PC-3 (cell line): ENCODE data around the gene CAMTA1. TPM values are rescaled to one million over a fixed set of nuclear protein-coding genes. Genes with fewer than 3 reads are reported as not detected.

Experiments used
- ATAC-seq: fragments of 200-7000 bp; cut with Tn5 transposase; 2 replicates; pipeline ENCODE4 v1.9.1; 2020; ENCODE audit warnings: mild to moderate bottlenecking, moderate library complexity
- BruUV-seq: library from RNA; stranded (reverse); fragments of 400-500 nt; replicated peaks from 2 replicates; lab custom pipeline; 2021; lab: Mats Ljungman, UMichigan
- CTCF ChIA-PET: fragments of 300-600 bp; sonication (Branson Sonifier 250); formaldehyde crosslinking; loops from one replicate; lab custom pipeline; 2022; ENCODE audit warnings: antibody characterized with exemption; lab: Charles Lee
- POLR2A ChIA-PET: fragments of 300-600 bp; sonication (Branson Sonifier 250); formaldehyde crosslinking; loops from one replicate; lab custom pipeline; 2022; ENCODE audit warnings: antibody characterized with exemption; ENCODE audit not compliant: unreplicated experiment; lab: Charles Lee
- DNase-seq: peaks from one replicate; pipeline ENCODE4 v3.0.0-alpha.2; 2015
- H2AFZ ChIP-seq: fragments of 300-600 bp; sonication (generic); 2 replicates; pipeline ENCODE4 v1.6.0; 2016; ENCODE audit warnings: antibody characterized with exemption, low read length
- H3F3A ChIP-seq: fragments of 300-600 bp; sonication (generic); one replicate; pipeline ENCODE4 v1.6.0; 2017; ENCODE audit warnings: antibody characterized with exemption, low read length, control low read depth, mild to moderate bottlenecking; ENCODE audit not compliant: unreplicated experiment
- H3K27ac ChIP-seq: fragments of 300-600 bp; sonication (generic); 2 replicates; pipeline ENCODE4 v1.5.1; 2016; ENCODE audit warnings: mild to moderate bottlenecking, low read length
- H3K27me3 ChIP-seq: fragments of 300-600 bp; sonication (generic); 2 replicates; pipeline ENCODE4 v1.6.1; 2016; ENCODE audit warnings: low read length, mixed read lengths
- H3K36me3 ChIP-seq: fragments of 300-600 bp; sonication (generic); 2 replicates; pipeline ENCODE4 v1.6.1; 2016; ENCODE audit warnings: low read depth, mixed run types, low read length, mixed read lengths
- H3K4me1 ChIP-seq: fragments of 300-600 bp; sonication (generic); 2 replicates; pipeline ENCODE4 v1.5.1; 2016; ENCODE audit warnings: low read length; ENCODE audit not compliant: insufficient read depth
- H3K4me2 ChIP-seq: fragments of 300-600 bp; sonication (generic); 2 replicates; pipeline ENCODE4 v1.6.0; 2016; ENCODE audit warnings: low read length
- H3K4me3 ChIP-seq: fragments of 300-600 bp; sonication (generic); 2 replicates; pipeline ENCODE4 v1.5.1; 2016; ENCODE audit warnings: mild to moderate bottlenecking, low read length, mixed read lengths
- H3K79me2 ChIP-seq: fragments of 300-600 bp; sonication (generic); 2 replicates; pipeline ENCODE4 v1.6.1; 2017; ENCODE audit warnings: low read length, mixed read lengths
- H3K9ac ChIP-seq: fragments of 300-600 bp; sonication (generic); 2 replicates; pipeline ENCODE4 v1.6.0; 2016; ENCODE audit warnings: mild to moderate bottlenecking, low read length
- H3K9me2 ChIP-seq: fragments of 300-600 bp; sonication (generic); replicated peaks from 2 replicates; pipeline ENCODE4 v1.6.1; 2016; ENCODE audit warnings: mixed run types, low read length, mixed read lengths
- H3K9me3 ChIP-seq: fragments of 300-600 bp; sonication (generic); 2 replicates; pipeline ENCODE4 v1.6.1; 2016; ENCODE audit warnings: low read length, mixed read lengths
- H4K20me1 ChIP-seq: fragments of 300-600 bp; sonication (generic); 2 replicates; pipeline ENCODE4 v1.6.1; 2016; ENCODE audit warnings: low read length, mixed read lengths
- EZH2 ChIP-seq: fragments of 300-600 bp; sonication (generic); IDR thresholded peaks from one replicate; pipeline ENCODE4 v1.6.1; 2017; ENCODE audit warnings: antibody characterized with exemption, mild to moderate bottlenecking, low read length; ENCODE audit not compliant: unreplicated experiment
- EZH2phosphoT487 ChIP-seq: fragments of 300-600 bp; sonication (generic); IDR thresholded peaks from 2 replicates; pipeline ENCODE4 v1.6.1; 2018; ENCODE audit warnings: mild to moderate bottlenecking, antibody characterized with exemption, low read length, borderline replicate concordance
- intact Hi-C: fragments of 100-400 bp; cut with micrococcal nuclease; formaldehyde crosslinking; loops from 2 replicates; pipeline ENCODE4 v1.9.0; 2023
- total RNA-seq: library from RNA; depleted of rRNA; stranded (reverse); fragments of >200 nt; gene quantifications from 2 replicates; pipeline ENCODE4 v1.2.3, GENCODE V29; 2014
- TF ChIP-seq, protein P1 (sequence below): fragments of 300-600 bp; sonication (generic); conservative IDR thresholded peaks from 2 replicates; pipeline ENCODE4 v1.5.1; 2017; ENCODE audit warnings: antibody characterized with exemption, low read depth, mild to moderate bottlenecking, low read length

The CAMTA1 gene
- total RNA-seq, 1 experiment from 2014 or later = 40.8 TPM

DNA sequence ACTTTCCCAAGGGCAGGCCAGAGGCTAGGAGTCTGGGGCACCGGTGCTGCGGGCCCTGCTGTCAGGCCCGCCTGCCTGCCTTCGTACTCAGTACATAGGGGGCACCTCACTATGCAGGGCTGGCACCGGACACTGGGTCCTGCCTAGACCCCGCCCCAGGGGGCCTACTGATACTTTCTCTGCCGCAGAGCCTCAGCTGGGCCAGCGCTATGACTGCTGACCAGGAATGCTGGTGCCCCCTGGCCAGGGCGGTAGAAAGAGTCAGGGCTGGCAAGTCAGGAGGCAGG is 857.1 kb downstream of the CAMTA1 start:
- H3K27ac ChIP-seq = no peak overlapping the region
- peaks cover 28% of the 10 kb centered on the region for H3K27me3 ChIP-seq
- no peak overlapping the region for H3K4me3 ChIP-seq
- H3K4me1 ChIP-seq = no peaks in the 10 kb centered on the region
- H3K9me3 ChIP-seq = no peaks in the 10 kb centered on the region
- H2AFZ ChIP-seq = no peak overlapping the region
- TF ChIP-seq EZH2 = no peak
- no peak for TF ChIP-seq EZH2phosphoT487
- TF ChIP-seq, protein P1, sequence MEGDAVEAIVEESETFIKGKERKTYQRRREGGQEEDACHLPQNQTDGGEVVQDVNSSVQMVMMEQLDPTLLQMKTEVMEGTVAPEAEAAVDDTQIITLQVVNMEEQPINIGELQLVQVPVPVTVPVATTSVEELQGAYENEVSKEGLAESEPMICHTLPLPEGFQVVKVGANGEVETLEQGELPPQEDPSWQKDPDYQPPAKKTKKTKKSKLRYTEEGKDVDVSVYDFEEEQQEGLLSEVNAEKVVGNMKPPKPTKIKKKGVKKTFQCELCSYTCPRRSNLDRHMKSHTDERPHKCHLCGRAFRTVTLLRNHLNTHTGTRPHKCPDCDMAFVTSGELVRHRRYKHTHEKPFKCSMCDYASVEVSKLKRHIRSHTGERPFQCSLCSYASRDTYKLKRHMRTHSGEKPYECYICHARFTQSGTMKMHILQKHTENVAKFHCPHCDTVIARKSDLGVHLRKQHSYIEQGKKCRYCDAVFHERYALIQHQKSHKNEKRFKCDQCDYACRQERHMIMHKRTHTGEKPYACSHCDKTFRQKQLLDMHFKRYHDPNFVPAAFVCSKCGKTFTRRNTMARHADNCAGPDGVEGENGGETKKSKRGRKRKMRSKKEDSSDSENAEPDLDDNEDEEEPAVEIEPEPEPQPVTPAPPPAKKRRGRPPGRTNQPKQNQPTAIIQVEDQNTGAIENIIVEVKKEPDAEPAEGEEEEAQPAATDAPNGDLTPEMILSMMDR = no peak
- CTCF ChIA-PET = no interaction called here
- no peaks in the 10 kb centered on the region for H4K20me1 ChIP-seq
- no peaks in the 10 kb centered on the region for H3K9me2 ChIP-seq
- H3F3A ChIP-seq = no peaks in the 10 kb centered on the region
- DNase-seq (no peak), ATAC-seq (no peak)
- H3K9ac ChIP-seq = no peak overlapping the region
- no peaks in the 10 kb centered on the region for H3K36me3 ChIP-seq
- POLR2A ChIA-PET = no interaction called here
- H3K4me2 ChIP-seq = no peak overlapping the region
- intact Hi-C loops = loop anchor here (10.0 kb wide), 1 partner anchor 918 kb away; no protein-coding TSS in a partner anchor
- H3K79me2 ChIP-seq = no peaks in the 10 kb centered on the region
- no TSS peak for BruUV-seq

DNA sequence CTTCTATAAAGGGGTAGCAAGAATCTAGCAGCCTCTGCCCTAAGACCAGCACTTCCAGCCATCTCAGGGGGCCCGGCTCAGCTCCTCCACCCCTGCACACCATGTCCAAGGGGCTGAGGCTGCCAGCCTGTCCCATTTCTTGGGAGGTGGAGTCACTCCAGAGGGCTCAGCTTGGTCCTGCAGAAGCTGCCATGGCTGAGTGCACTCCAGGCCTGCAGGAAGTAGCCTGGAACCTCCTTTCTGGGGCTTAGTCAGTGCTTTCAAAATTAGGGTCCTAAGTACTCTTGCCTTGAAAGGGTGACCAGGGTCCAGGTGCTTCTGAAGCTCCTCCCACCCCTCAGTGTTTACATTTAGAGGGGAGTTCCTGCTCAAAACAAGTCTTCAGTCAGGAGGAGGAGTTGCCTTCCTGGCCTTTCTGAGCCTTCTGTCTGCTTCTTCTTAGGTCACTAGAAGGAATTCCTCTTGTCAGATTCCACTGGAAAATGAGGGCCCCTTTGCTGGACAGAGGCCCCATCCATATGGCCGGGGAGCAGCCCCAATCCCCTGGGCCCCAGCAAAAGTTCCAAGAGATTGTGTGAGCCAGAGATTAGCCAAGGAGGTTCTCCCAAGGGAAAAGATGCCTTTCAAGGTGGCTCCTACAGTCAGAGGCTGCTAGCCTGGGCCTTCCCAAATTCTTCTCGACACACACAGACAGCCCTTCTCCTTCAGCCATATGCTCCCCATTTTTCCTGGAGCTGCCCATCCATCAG is 857.7 kb downstream of the CAMTA1 start:
- no peaks in the 10 kb centered on the region for H4K20me1 ChIP-seq

More for the DNA sequence above, 857.7 kb downstream of the CAMTA1 start:
- H3K4me3 ChIP-seq = no peak overlapping the region
- no peaks in the 10 kb centered on the region for H3K79me2 ChIP-seq
- no peaks in the 10 kb centered on the region for H3K9me2 ChIP-seq
- ATAC-seq (no peak), DNase-seq (no peak)
- H3F3A ChIP-seq = no peaks in the 10 kb centered on the region
- no peak overlapping the region for H2AFZ ChIP-seq
- no peak overlapping the region for H3K27ac ChIP-seq
- H3K4me1 ChIP-seq = no peaks in the 10 kb centered on the region
- ChIA-PET CTCF (no interaction called here), POLR2A (no interaction called here)
- intact Hi-C loops = loop anchor here (10.0 kb wide), 1 partner anchor 918 kb away; no protein-coding TSS in a partner anchor
- no peak overlapping the region for H3K4me2 ChIP-seq
- TF ChIP-seq EZH2 = no peak
- TF ChIP-seq, protein P1 = no peak
- no peak for TF ChIP-seq EZH2phosphoT487
- H3K36me3 ChIP-seq = no peaks in the 10 kb centered on the region
- no TSS peak for BruUV-seq
- peaks cover 23% of the 10 kb centered on the region for H3K27me3 ChIP-seq
- H3K9ac ChIP-seq = no peak overlapping the region
- H3K9me3 ChIP-seq = no peaks in the 10 kb centered on the region
